Measurements from ENCODE around the gene EFNB1.

DNA sequence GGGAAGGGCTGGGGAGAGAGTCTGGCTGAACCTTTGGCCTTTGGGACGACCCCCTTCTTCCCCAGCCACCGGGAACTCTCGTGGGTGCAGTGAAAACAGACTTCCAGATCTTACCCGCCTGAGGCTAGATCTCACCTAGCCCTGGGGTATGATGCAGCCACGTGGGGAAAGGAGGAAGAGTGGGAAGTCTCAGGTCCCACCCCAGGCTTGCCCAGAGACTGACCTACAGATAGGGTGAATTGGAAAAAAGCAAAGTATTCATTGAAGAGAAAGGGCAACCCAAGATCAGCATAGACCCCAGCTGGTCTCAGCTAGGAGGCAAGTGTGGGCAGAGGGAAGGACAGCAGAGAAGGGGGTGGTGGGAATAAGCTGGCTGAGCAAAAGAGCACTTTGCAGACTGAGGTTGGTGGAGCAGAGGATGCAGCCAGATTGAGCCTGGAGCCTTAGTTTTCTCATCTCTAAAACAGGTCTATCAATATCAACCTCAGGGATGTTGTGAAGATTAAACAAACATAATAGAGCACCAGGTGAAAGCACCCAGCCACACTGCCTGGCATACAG, 4.2 kb upstream of the EFNB1 start:
- TF ChIP-seq POLR2AphosphoS5 (IDR thresholded peaks at IDR 0.05; ENCODE audit: low read depth, low read length) (no peak), POLR2A (IDR thresholded peaks at IDR 0.05; ENCODE audit: low read depth, low read length) (no peak)
